Astrocyte of the cerebellum (primary cell): ENCODE results near the gene RGS1.

Experiments
- DNase-seq: peaks from one replicate; pipeline ENCODE4 v3.0.0-alpha.2; 2011; ENCODE audit warnings: low read depth
- H3K4me3 ChIP-seq: 2 replicates; pipeline ENCODE4 v1.5.1; 2011; ENCODE audit warnings: mild to moderate bottlenecking, low read depth, low read length, moderate library complexity
- in situ Hi-C: cut with HindIII; loops from 2 replicates; pipeline ENCODE4 v1.10.0; 2017; ENCODE audit warnings: low sequenced_read_pairs
- TF ChIP-seq, protein P1 (sequence below): IDR thresholded peaks from 2 replicates; pipeline ENCODE4 v1.5.1; 2012; ENCODE audit warnings: low read length, low read depth, moderate library complexity, mild to moderate bottlenecking; ENCODE audit errors: missing control alignments

RGS1 gene

DNA sequence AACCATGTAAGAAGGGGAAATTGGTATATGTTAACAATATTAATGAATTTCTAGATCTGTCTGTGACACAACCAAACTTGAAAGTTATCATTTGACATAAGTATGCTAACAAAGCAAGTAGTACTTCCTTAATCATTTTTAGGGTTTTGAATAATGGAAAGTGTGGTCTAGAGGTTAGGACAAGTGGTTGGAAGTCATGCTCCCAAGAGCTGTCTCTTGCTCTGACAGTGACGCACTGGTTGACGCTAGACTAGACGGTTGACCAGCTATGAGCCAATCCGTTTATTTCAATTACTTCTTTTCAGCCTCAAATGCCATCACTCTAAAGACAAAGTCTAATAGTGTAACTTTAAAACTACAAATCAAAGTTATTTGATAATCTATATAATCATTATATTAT is 20.7 kb upstream of the RGS1 start:
- in situ Hi-C loops: no loop called here
- TF ChIP-seq, protein P1, sequence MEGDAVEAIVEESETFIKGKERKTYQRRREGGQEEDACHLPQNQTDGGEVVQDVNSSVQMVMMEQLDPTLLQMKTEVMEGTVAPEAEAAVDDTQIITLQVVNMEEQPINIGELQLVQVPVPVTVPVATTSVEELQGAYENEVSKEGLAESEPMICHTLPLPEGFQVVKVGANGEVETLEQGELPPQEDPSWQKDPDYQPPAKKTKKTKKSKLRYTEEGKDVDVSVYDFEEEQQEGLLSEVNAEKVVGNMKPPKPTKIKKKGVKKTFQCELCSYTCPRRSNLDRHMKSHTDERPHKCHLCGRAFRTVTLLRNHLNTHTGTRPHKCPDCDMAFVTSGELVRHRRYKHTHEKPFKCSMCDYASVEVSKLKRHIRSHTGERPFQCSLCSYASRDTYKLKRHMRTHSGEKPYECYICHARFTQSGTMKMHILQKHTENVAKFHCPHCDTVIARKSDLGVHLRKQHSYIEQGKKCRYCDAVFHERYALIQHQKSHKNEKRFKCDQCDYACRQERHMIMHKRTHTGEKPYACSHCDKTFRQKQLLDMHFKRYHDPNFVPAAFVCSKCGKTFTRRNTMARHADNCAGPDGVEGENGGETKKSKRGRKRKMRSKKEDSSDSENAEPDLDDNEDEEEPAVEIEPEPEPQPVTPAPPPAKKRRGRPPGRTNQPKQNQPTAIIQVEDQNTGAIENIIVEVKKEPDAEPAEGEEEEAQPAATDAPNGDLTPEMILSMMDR: no peak
- no peak overlapping the region for H3K4me3 ChIP-seq
- DNase-seq: no peak

DNA sequence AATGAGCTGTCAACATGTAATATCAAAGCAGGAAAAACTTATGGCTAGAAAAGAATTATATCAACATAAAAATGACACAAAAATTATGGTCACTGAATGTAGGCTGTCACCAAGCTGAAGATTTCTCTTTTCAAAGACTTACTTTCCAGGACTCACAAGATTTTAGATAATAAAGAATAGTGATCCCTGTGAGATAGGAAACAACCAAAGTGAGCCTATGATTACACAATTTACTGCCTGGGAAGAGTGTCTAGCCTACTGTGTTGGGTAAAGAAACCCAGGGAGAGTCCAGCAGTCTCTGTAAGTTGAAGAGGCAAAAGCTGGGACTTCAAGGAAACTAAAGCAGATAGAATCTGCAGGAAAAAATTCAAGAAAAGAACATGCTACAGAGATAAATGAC is 20.2 kb upstream of the RGS1 start:
- in situ Hi-C loops: no loop called here
- DNase-seq: no peak
- TF ChIP-seq, protein P1: no peak
- H3K4me3 ChIP-seq: no peak overlapping the region

DNA sequence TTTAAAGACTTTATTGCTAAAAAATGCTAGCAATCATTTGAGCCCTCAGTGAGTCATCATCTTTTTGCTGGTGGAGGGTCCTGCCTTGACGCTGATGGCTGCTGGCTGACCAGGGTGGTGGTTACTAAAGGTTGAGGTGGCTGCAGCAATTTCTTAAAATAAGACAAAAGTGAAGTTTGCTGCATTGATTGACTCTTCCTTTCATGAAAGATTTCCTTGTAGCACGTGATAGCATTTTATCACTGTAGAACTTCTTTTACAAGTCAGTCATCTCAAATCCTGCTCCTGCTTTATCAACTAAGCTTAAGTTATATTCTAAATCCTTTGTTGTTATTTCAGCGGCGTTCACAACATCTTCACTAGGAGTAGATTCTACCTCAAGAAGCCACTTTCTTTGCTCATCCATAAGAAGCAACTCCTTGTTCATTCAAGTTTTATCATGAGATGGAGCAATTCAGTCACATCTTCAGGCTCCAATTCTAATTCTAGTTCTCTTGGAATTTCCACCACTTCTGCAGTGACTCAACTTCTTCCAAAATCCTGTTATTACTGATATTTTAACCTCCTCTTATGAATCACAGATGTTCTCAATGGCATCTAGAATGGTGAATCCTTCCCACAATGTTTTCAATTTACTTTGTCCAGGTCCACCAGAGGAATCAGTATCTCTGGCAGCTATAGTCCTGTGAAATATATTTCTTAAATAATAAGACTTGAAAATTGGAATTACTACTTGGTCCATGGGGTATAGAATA is 17.6 kb upstream of the RGS1 start:
- TF ChIP-seq, protein P1: no peak
- DNase-seq: no peak
- in situ Hi-C loops: no loop called here
- no peak overlapping the region for H3K4me3 ChIP-seq

DNA sequence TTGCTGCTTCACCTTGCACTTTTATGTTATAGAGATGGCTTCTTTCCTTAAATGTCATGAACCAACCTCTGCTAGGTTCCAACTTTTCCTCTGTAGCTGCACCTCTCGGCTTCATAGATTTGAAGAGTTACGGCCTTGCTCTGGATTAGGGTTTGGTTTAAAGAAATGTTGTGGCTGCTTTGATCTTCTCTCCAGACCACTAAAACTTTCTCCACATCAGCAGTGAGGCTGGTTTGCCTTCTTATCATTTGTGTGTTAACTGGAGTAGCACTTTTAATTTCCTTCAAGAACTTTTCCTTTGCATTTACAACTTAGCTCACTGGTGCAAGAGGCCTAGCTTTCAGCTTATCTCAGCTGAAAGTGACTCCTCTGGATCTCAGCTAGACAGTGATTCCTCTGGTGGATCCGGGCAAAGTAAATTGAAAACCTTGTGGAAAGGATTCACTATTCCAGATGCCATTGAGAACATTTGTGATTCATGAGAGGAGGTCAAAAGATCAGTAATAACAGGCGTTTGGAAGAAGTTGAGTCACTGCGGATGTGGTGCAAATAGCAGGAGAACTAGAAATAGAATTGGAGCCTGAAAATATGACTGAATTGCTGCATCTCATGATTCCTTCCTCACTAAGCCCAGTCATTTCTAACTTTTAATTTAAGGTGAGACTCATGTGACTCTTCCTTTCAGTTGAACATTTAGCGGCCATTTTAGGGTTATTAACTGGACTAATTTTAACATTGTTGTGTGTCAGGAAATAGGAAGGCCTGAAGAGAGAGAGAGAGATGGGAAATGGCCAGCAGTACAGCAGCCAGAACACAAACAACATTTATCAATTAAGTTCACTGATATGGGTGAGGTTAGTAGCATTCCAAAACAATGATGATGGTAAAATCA is 16.2 kb upstream of the RGS1 start:
- no peak overlapping the region for H3K4me3 ChIP-seq
- in situ Hi-C loops: no loop called here

DNA sequence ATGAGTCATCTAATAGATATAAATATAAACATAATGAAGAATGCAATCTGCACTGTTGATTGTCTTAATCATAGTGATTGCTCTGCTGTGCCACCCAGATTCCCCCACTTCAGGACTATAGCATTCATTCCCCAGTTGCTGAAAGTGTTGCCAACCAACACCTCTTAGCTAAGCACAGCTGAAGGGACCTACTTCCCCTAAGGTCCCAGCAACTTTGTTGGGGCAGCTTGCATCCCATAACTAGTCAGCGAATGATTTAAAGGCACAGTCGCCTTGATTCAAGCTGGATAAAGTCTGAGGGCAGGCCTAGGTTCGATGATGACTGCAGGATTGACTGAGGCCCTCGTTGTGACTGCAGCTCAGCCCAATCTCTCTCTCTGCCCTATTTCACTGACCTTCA is 14.3 kb upstream of the RGS1 start:
- in situ Hi-C loops: no loop called here
- no peak for DNase-seq
- H3K4me3 ChIP-seq: no peak overlapping the region
- TF ChIP-seq, protein P1: no peak

More for the DNA sequence above, 16.2 kb upstream of the RGS1 start:
- peak; percentile 81 for DNase-seq
- TF ChIP-seq, protein P1: no peak

DNA sequence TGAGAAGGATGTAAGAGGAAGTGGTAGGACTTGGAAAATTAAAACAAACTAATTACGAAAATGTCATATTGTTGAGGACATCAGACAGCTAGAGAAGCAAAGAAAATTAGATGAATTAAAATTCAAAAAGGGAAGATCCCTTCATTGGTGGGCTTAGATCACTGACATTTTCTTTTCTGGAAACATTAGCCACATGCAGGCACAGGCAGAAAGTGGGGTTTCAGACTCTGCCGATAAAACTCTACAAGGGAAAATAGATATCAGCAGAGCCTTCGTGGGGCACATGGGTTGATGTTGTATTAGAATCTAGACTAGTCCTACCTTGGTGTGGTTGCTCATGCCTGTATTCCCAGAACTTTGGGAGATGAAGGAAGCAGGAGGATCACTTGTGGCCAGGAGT is 12.4 kb upstream of the RGS1 start:
- H3K4me3 ChIP-seq: no peak overlapping the region
- TF ChIP-seq, protein P1: no peak
- in situ Hi-C loops: no loop called here
- DNase-seq: no peak
